Measurements from ENCODE around the gene LPCAT2. TPM values are rescaled to one million over a fixed set of nuclear protein-coding genes. Genes with fewer than 3 reads are reported as not detected.

Gene LPCAT2
- total RNA-seq, 1 donor from 2014 or later, result 3.7 TPM

GRCh38 chr16:55562936-55563335 lies 54.1 kb downstream of the LPCAT2 start:
- Mint-ChIP-seq H3K27ac (no peak overlapping the region), H3K27me3 (no peaks in the 10 kb centered on the region), H3K9me3 (no peaks in the 10 kb centered on the region), H3K4me3 (no peak overlapping the region), H3K36me3 (ENCODE audit: low read depth) (no peaks in the 10 kb centered on the region), H3K4me1 (no peaks in the 10 kb centered on the region)
- DNase-seq, result no peak
- intact Hi-C loops (cut with micrococcal nuclease), result no loop called here

DNA sequence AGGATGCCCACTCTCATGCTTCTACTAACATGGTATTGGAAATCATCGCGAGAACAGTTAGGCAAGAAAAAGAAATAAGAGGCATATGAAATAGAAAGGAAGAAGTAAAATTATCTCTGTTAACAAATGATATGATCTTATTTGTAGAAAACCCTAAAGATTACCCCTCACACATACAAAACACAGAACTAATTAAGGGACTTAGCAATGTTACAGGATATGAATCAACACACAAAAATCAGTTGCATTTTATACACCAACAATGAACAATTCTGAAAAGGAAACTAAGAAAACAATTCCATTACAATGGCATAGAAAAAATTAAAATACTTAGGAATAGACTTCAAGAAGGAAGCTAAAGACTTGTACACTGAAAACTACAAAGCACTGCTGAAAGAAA lies 54.9 kb downstream of the LPCAT2 start:
- intact Hi-C loops (cut with micrococcal nuclease), result no loop called here
- H3K27ac Mint-ChIP-seq, result no peak overlapping the region
- no peak for DNase-seq
- no peaks in the 10 kb centered on the region for H3K9me3 Mint-ChIP-seq
- no peak overlapping the region for H3K4me3 Mint-ChIP-seq
- no peaks in the 10 kb centered on the region for H3K27me3 Mint-ChIP-seq
- no peaks in the 10 kb centered on the region for H3K36me3 Mint-ChIP-seq (ENCODE audit: low read depth)
- no peaks in the 10 kb centered on the region for H3K4me1 Mint-ChIP-seq

DNA sequence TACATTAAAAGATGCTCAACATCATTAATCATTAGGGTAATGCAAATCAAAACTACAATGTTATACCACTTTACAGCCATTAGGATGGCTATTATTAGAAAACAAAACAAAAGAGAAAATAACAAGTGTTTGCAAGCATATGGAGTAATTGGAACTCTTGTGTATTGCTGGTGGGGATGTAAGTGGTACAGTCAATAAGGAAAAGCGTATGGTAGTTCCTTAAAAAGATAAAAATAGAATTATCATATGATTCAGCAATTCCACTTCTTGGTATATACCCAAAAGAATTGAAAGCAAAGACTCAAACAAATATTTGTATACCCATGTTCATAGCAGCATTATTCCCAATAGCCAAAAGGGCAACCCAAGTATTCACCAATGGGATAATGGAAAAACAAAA lies 56.2 kb downstream of the LPCAT2 start:
- no peak overlapping the region for H3K27ac Mint-ChIP-seq
- no peaks in the 10 kb centered on the region for H3K27me3 Mint-ChIP-seq
- intact Hi-C loops (cut with micrococcal nuclease), result no loop called here
- no peaks in the 10 kb centered on the region for H3K4me1 Mint-ChIP-seq
- no peaks in the 10 kb centered on the region for H3K36me3 Mint-ChIP-seq (ENCODE audit: low read depth)
- DNase-seq, result no peak
- H3K9me3 Mint-ChIP-seq, result no peaks in the 10 kb centered on the region
- H3K4me3 Mint-ChIP-seq, result no peak overlapping the region

DNA sequence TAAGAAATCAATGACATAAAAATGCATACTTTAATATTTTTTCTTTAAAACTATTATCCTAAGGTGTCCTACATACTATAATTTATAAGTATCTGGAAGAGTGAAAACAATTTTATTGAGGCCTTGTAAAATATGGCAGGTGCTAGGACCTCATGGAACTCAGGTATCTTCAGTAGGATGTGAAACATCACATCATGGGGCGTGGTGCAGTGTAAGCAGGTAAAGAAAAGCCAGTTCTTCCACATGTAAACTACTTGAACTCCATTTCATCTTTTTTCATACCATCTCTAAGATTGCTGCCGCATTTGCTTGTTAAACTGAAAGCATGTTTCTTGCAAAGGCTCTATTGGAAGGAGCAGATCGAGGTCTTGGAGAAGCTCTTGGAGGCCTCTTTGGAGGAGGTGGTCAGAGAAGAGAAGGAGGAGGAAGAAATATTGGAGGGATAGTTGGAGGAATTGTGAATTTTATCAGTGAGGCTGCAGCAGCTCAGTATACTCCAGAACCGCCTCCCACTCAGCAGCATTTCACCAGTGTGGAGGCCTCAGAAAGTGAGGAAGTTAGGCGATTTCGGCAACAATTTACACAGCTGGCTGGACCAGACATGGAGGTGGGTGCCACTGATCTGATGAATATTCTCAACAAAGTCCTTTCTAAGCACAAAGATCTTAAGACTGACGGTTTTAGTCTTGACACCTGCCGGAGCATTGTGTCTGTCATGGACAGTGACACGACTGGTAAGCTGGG lies 57.7 kb downstream of the LPCAT2 start, which contains the start of gene CAPNS2:
Gene CAPNS2 (plus strand): TSS at position 253 of the 744 bp plus-strand sequence. CDS start 73 bp downstream, at position 326.
- intact Hi-C loops (cut with micrococcal nuclease), result no loop called here
- H3K9me3 Mint-ChIP-seq, result no peaks in the 10 kb centered on the region

DNA sequence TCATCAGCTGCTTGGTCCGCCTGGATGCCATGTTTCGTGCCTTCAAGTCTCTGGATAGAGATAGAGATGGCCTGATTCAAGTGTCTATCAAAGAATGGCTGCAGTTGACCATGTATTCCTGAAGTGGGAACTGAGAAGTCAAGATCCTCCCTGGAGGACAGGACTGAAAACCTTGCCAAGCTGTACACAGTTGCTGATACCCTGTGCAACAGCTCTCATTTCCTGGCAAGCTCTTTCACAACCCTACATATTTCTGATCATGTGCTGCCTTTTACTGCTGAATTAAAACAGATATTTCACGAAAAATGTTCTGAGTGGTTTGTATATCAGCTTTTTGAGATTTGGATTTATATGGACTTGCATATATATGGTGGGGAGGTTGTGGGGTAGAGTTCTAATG lies 58.5 kb downstream of the LPCAT2 start:
- H3K27me3 Mint-ChIP-seq, result no peaks in the 10 kb centered on the region
- no peaks in the 10 kb centered on the region for H3K4me1 Mint-ChIP-seq
- DNase-seq, result no peak
- H3K36me3 Mint-ChIP-seq (ENCODE audit: low read depth), result no peaks in the 10 kb centered on the region
- no peak overlapping the region for H3K27ac Mint-ChIP-seq
- intact Hi-C loops (cut with micrococcal nuclease), result no loop called here
- no peaks in the 10 kb centered on the region for H3K9me3 Mint-ChIP-seq
- H3K4me3 Mint-ChIP-seq, result no peak overlapping the region

More for the DNA sequence above, 57.7 kb downstream of the LPCAT2 start, which contains the start of gene CAPNS2:
- H3K4me3 Mint-ChIP-seq, result no peak within 1 kb of the TSS
- no peak for DNase-seq
- H3K27ac Mint-ChIP-seq, result no peak within 1 kb of the TSS
- no peaks in the 10 kb centered on the region for H3K27me3 Mint-ChIP-seq
- H3K4me1 Mint-ChIP-seq, result no peaks in the 10 kb centered on the region
- no peaks in the 10 kb centered on the region for H3K36me3 Mint-ChIP-seq (ENCODE audit: low read depth)

DNA sequence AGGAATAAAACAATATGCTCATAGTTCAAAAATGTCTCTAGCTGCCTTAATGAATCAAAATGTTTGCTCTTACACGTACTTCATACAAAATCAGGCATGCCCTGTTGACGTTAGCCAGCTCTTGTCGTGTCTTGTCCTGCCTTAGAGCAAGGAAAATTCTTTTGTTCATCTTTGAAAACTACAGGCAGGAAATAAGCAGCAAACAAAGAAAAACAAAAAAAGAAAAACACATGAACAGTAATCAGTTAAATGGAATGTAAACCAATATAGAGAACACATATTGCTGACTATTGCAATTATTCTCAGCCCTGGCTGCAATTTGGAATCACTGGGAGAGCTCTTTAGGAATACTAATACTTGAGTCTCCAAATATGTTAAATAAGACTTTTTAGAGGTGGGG lies 59.3 kb downstream of the LPCAT2 start:
- Mint-ChIP-seq H3K4me1 (no peaks in the 10 kb centered on the region), H3K27ac (no peak overlapping the region), H3K36me3 (ENCODE audit: low read depth) (no peaks in the 10 kb centered on the region), H3K4me3 (no peak overlapping the region), H3K9me3 (no peaks in the 10 kb centered on the region), H3K27me3 (no peaks in the 10 kb centered on the region)
- intact Hi-C loops (cut with micrococcal nuclease), result no loop called here
- no peak for DNase-seq

- Mint-ChIP-seq H3K27me3 (no peaks in the 10 kb centered on the region), H3K4me3 (no peak overlapping the region), H3K4me1 (no peaks in the 10 kb centered on the region), H3K27ac (no peak overlapping the region), H3K36me3 (ENCODE audit: low read depth) (no peaks in the 10 kb centered on the region), H3K9me3 (no peaks in the 10 kb centered on the region)
- no peak for DNase-seq
- intact Hi-C loops (cut with micrococcal nuclease), result no loop called here
Measured at GRCh38 chr16:55569025-55569424, 60.2 kb downstream of the LPCAT2 start.

DNA sequence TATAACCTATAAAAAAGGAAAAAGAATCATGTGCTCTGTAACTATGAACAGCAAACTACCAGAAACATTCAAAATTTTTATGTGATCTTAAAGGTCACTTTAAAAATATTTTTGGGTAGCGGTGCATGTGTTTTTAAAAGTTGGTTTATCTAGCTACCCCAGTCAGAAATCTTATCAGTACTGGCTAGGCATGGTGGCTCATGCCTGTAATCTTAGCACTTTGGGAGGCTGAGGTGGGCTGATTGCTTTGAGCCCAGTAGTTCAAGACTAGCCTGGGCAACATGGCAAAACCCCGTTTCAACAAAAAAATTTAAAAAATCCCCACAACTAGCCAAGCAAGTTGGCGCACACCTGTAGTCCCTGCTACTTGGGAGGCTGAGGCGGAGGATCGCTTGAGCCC lies 61.3 kb downstream of the LPCAT2 start:
- intact Hi-C loops (cut with micrococcal nuclease), result no loop called here

GRCh38 chr16:55571191-55571897 lies 62.5 kb downstream of the LPCAT2 start:
- H3K36me3 Mint-ChIP-seq (ENCODE audit: low read depth), result no peaks in the 10 kb centered on the region
- H3K27ac Mint-ChIP-seq, result no peak overlapping the region
- H3K4me1 Mint-ChIP-seq, result no peaks in the 10 kb centered on the region
- H3K27me3 Mint-ChIP-seq, result peaks cover 2% of the 10 kb centered on the region
- no peak overlapping the region for H3K4me3 Mint-ChIP-seq
- no peaks in the 10 kb centered on the region for H3K9me3 Mint-ChIP-seq
- DNase-seq, result no peak
- intact Hi-C loops (cut with micrococcal nuclease), result no loop called here

More for the DNA sequence above, 61.3 kb downstream of the LPCAT2 start:
- H3K4me1 Mint-ChIP-seq, result no peaks in the 10 kb centered on the region
- no peaks in the 10 kb centered on the region for H3K36me3 Mint-ChIP-seq (ENCODE audit: low read depth)
- peaks cover 2% of the 10 kb centered on the region for H3K27me3 Mint-ChIP-seq
- H3K4me3 Mint-ChIP-seq, result no peak overlapping the region
- H3K27ac Mint-ChIP-seq, result no peak overlapping the region
- no peak for DNase-seq
- no peaks in the 10 kb centered on the region for H3K9me3 Mint-ChIP-seq

GRCh38 chr16:55572439-55572838 lies 63.6 kb downstream of the LPCAT2 start:
- H3K4me3 Mint-ChIP-seq, result no peak overlapping the region
- intact Hi-C loops (cut with micrococcal nuclease), result no loop called here
- no peaks in the 10 kb centered on the region for H3K36me3 Mint-ChIP-seq (ENCODE audit: low read depth)
- peaks cover 2% of the 10 kb centered on the region for H3K27me3 Mint-ChIP-seq
- no peak overlapping the region for H3K27ac Mint-ChIP-seq
- no peaks in the 10 kb centered on the region for H3K9me3 Mint-ChIP-seq
- no peaks in the 10 kb centered on the region for H3K4me1 Mint-ChIP-seq
- no peak for DNase-seq

DNA sequence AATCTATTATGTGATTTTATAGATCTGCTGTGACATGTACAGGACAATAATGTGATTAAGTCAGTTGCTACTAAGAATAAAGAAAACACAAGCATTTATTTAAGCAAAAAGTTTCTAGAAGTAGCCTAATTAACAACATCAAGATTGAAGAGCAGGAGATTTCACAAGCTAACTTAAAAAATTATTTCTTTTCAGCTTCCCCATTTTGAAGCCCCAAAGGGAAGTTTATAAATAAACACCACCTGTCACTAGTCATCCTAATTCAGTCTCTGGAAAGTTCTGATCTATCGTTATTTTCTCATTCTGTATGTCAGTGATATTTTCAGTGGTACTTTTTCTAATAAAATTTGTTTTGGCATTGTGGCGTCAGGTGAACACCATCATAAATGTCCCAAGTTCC lies 65.9 kb downstream of the LPCAT2 start:
- DNase-seq, result no peak
- intact Hi-C loops (cut with micrococcal nuclease), result no loop called here
- Mint-ChIP-seq H3K27me3 (peaks cover 2% of the 10 kb centered on the region), H3K27ac (no peak overlapping the region), H3K36me3 (ENCODE audit: low read depth) (no peaks in the 10 kb centered on the region), H3K4me3 (no peak overlapping the region), H3K9me3 (no peaks in the 10 kb centered on the region), H3K4me1 (no peaks in the 10 kb centered on the region)

GRCh38 chr16:55575496-55575895 lies 66.6 kb downstream of the LPCAT2 start:
- Mint-ChIP-seq H3K4me1 (no peaks in the 10 kb centered on the region), H3K27me3 (peaks cover 2% of the 10 kb centered on the region), H3K9me3 (no peaks in the 10 kb centered on the region), H3K4me3 (no peak overlapping the region), H3K27ac (no peak overlapping the region), H3K36me3 (ENCODE audit: low read depth) (no peaks in the 10 kb centered on the region)
- intact Hi-C loops (cut with micrococcal nuclease), result no loop called here
- DNase-seq, result no peak

DNA sequence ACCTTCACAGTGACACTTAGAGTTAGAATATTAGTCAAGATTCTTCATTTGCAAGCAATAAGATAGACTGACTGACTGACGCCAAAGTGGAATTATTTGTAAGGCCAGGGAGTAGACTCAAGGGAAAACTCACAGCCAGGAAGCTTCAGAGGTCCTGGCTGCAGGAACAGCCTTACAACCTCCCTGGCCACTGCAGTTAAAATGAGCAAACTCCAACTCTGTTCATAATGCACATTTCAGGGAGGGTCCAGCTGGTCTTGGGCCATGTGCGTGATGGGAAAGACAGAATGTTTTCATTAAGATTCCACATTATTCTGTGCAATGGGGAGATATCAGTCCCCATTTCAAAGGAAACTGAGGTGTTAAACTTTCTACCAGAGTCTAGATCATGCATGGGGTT lies 67.5 kb downstream of the LPCAT2 start:
- no peak for DNase-seq
- intact Hi-C loops (cut with micrococcal nuclease), result no loop called here
- H3K4me1 Mint-ChIP-seq, result no peaks in the 10 kb centered on the region
- no peaks in the 10 kb centered on the region for H3K9me3 Mint-ChIP-seq
- H3K27me3 Mint-ChIP-seq, result peaks cover 2% of the 10 kb centered on the region
- H3K4me3 Mint-ChIP-seq, result no peak overlapping the region
- H3K27ac Mint-ChIP-seq, result no peak overlapping the region
- H3K36me3 Mint-ChIP-seq (ENCODE audit: low read depth), result no peaks in the 10 kb centered on the region

DNA sequence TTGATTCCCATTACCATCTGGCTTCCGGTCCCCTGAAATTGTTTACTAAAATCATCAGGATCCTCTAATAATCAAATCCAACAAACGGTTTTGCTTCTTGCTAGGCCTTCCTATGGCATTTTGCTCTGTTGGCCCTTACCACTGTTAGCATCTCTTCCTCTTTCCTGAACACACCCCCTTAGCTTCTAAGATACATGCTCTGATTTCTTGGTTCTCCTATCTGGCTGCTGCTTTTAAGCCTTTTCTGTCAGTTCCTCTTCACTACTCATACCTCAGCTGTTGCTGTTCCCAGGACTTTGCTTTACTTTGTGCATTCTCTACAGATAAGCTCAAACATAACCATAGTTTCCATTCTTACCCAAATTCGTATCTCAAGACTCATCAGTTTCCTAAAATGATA lies 69.0 kb downstream of the LPCAT2 start:
- no peaks in the 10 kb centered on the region for H3K4me1 Mint-ChIP-seq
- intact Hi-C loops (cut with micrococcal nuclease), result no loop called here
- H3K27me3 Mint-ChIP-seq, result peaks cover 2% of the 10 kb centered on the region
- H3K27ac Mint-ChIP-seq, result no peak overlapping the region
- no peak for DNase-seq
- no peaks in the 10 kb centered on the region for H3K9me3 Mint-ChIP-seq
- H3K36me3 Mint-ChIP-seq (ENCODE audit: low read depth), result no peaks in the 10 kb centered on the region
- no peak overlapping the region for H3K4me3 Mint-ChIP-seq
